Activated gamma-delta T cell treated with anti-CD3 and anti-CD28 coated beads, Interleukin-2, amount 50 U/mL, for 16 hours (primary cell): ENCODE data around the gene CD96.
"Not testable (repeated sequence)": the region's sequence is repeated elsewhere in the genome, so short reads cannot be mapped to it uniquely, and the experiment has no call there.

Experiments
- DNase-seq: peaks from one replicate; pipeline ENCODE4 v3.0.0-alpha.2; 2020; ENCODE audit warnings: low read depth

The CD96 gene, protein sequence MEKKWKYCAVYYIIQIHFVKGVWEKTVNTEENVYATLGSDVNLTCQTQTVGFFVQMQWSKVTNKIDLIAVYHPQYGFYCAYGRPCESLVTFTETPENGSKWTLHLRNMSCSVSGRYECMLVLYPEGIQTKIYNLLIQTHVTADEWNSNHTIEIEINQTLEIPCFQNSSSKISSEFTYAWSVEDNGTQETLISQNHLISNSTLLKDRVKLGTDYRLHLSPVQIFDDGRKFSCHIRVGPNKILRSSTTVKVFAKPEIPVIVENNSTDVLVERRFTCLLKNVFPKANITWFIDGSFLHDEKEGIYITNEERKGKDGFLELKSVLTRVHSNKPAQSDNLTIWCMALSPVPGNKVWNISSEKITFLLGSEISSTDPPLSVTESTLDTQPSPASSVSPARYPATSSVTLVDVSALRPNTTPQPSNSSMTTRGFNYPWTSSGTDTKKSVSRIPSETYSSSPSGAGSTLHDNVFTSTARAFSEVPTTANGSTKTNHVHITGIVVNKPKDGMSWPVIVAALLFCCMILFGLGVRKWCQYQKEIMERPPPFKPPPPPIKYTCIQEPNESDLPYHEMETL

DNA sequence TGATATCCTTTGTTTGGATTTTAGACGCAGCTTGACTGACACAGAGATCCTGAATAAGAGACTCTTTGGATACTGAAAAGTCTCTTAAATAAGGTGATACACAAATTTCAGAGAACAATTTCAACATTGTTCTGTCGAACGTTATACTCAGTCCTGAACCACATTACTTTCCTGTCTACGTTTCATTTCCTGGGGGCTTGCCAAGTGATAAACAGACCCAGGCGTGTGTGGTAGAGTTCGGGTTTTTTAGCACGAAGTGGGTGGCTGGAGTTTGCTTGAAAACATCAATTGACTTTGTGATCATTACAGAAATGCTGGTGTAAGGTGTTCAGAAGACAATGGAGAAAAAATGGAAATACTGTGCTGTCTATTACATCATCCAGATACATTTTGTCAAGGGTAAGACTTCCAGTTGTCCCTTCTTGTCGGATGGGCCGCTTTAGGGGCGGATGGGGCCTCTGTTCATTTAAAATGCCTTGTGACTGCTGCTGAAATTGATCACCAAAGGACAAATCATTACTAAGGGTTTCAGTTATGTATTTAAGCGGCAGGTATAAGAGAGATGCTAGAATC is at the start of gene CD96:
Gene CD96, plus strand, starts transcription at position 287 of the 573 bp plus-strand sequence. Its CDS starts 52 bp downstream, at position 339.
- DNase-seq, result peak; percentile 70

DNA sequence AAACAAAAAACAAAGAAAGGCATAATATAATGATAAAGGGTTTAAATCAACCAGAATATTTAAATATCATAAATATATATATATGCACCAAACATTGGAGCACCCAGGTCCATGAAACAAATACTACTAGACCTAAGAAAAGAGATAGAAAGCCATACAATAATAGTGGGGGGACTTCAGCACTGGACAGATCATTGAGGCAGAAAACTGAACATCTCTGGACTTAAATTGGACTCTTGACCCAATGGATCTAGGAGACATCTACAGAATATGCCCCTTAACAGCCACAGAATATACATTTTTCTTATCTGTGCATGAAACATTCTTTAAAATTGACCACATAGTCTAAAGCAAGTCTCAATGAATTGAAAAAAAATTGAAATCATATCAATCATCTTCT is 48.7 kb upstream of the CD96 start:
- DNase-seq, result no peak

DNA sequence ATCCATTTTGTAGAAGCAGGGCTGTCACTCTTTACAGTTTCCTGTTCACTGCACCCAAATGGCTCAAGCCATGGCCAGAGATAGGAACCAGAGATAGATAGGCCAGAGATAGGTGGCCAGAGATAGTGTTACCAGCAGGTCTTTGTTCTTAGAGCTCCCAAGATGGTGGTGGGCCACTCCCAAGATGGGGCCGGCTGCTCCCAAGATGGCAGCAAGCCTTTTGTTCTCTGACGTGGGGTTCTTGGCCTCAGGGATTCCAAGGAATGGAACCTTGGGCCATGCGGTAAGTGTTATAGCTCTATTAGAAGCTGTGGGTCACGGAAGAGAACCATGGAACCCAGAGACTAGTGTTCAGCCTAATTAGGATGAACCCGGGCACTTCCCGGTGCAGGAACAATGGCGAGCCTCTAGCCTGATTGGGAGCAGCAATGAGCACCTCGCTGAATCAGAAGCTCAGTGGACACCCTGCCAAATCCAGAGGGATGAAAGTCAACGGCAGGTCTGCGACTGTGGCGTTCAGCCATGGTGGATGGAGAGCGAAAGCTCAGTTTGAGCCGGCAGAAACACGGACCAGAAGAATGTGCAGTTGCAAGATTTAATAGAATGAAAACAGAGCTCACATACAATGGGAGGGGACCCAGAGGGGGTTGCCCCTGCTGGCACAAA is 45.0 kb upstream of the CD96 start:
- DNase-seq, result no peak

DNA sequence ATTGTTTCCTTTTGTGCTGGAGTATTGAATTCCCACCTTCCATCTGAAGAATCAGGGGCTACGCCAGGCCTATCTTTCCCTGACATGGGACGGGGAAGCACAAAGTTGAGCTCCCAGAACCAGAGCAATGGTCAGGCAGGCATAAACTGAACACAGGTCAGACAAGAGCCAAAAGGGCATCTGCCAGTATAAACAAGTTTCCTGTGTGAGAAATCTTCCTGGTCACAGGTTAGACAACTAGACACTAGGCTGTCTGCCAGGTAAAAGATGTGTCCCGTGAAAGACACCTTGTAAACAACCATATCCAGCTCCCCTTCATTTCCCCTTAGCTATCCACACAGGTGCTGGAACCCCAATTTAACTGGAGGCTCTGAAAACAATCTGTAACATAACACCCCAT is 44.0 kb upstream of the CD96 start:
- no peak for DNase-seq

DNA sequence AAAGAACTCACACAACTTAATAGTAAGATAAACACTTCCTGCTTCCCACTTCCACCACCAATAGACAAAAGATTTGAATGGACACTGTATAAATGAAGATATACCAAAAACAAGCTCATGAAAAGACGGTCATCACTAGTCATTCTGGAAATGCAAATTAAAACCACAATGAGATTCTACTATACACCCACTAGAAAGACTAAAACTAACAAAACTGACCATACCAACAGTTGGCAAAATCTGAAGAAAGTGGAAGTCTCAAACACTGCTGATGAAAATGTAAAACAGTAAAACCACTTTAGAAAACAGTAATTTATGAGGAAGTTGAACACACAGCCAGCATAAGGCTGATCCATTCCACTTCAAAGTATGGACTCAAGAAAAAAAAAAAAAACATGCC is 35.6 kb upstream of the CD96 start:
- no peak for DNase-seq

DNA sequence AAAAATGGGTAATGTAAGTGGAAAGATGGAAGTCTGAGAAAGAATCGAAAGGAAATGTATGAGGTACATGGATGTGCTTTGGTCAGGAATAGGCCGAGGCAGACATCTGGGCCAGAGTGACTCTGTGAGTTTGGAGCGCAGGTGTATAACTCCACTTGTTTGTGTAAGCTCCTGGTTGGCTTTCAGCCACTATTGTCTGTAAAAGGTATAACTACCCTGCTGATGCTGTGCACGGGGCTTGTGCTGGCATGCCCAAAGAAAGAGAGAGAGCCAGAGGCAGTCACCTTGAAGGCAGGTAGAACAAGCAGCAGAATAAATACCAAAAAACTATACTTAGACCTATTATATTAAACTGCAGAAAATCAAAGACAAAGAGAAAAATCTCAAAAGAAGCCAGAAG is 32.7 kb upstream of the CD96 start:
- DNase-seq, result no peak

DNA sequence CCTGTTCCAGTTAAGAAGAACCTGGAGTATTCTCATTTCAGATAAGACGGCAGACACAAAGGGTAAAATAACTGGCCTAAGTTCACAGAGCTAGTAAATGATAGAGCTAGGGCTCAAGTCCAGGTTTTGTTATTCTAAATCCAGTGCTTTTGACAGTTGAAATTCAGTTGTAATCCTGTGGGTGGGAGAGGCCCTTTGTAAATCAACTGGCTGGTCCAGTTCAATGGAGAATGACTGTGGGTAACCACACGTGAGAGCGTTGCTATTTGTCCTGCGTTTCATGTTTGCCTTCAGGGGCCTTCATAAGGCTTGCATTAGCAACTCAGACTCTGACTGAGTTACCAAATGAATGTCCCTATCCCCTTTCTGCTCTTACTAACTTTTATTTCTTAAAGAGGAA is 24.2 kb upstream of the CD96 start:
- no peak for DNase-seq

DNA sequence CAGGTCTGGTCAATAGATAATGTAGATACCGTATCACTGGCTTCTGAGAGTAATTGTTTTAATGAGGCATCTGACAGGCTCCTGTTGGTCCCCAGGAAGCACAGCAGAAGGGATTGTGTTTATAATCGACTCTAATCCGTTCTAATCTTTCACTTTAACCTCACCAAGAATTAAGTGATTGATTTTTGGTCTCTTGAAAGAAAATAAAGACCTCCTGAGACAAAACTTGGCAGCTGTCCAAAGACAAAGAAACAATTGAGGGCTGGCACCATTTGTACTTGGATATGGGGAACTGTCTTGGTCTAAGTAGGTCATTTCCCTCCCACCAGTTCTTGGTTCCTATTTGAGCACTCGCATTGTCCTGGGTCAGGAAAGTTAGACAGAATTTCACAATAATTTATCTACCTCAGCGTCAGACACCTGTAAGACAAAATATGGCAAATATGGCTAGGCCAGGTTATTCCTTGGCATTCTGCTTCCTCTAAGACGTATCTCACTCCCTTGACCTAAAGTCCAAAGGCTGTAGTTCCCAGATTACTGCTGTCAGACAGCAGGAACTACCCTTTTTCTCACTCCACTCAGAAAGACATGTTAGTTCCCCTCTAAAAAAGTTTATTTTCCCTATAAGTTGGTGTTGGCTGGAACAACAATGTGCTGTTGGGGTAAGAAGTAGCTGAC is 22.7 kb upstream of the CD96 start:
- DNase-seq, result no peak

DNA sequence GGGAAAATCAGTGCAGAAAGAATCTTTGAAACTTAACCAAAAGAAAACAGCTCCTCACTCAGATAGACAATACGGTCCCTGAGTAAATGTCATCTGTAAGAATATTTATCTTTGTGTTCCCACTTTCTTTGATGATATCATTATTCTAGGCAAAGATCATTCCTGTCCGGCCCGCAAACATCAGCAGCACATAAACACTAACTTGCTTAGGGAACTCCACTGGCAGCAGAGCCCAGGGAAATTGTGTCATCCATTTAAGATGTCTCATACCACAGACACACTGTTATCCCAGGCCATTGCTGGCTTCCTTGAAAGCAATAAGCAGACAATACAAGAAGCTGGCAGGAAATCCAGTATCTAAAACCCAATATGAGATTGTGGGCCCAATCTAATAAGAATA is 20.1 kb upstream of the CD96 start:
- no peak for DNase-seq

DNA sequence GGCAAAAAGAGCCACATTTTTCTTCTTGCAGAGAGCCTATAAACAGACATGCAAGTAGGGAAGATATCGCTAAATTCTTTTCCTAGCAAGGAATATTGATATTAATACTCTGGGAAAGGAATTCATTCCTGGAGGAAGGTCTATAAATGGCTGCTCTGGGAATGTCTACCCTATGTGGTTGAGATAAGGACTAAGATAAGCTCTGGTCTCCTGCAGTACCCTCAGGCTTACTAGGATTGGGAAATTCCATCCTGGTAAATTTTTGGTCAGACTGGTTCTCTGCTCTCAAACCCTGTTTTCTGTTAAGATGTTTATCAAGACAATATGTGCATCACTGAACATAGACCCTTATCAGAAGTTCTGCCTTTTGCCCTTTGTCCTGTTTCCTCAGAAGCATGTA is 17.5 kb upstream of the CD96 start:
- DNase-seq, result not testable (repeated sequence)

DNA sequence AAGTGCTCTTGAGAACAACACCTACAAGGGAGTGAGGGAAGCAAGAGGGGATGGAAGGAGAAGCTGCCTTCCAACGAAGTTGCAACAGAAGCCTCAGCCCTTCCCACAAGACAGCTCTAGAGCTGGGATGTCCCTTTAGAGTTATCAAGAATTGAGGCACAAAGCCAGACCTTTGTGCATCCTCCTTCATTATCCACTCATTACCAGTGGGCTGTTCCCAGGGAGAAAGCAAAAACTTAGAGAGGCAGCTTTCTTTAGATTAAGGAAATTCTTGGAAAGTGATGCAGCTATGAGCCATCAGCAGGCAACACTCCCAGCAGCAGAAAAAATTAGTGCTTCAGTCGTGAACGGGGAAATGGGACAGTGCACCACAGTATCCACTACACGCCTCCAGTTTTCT is 10.6 kb upstream of the CD96 start:
- DNase-seq, result no peak

DNA sequence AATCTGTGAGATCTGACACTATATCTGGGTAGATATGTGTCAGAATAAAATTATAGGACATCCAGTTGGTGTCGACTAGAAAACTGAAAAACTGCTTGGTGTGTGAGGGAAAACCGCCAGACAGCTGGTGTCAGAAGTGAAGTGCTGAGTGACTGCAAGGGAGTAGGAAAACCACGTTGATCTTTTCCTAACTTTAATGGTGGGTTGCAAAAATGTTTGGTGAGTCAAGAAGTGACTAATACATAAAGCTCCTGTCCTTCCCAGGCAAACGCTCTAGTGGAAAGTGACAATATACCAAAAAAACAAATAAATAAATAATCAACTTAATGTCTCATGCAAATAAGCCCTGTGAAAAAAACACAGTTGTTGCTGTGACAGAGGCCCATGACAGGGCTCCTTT is 7.3 kb upstream of the CD96 start:
- no peak for DNase-seq

DNA sequence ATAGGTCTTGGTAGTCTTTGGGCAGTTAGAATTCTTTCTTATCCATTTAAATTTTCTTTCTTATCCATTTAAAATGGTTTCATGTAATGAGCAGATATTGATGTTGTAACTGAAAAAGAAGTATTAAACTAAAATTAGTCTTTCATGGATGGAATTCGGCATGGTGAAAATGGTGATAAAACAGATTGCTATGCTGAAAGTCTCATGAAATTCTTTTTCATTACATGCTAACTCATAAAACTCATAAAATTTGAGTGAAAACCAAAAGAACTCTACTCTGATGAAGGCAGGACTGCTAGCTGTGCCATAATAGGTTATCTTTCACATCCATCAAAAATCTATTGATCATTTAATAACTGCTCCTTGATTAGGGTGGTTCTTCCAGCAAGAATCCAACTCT is 3.9 kb upstream of the CD96 start:
- no peak for DNase-seq

DNA sequence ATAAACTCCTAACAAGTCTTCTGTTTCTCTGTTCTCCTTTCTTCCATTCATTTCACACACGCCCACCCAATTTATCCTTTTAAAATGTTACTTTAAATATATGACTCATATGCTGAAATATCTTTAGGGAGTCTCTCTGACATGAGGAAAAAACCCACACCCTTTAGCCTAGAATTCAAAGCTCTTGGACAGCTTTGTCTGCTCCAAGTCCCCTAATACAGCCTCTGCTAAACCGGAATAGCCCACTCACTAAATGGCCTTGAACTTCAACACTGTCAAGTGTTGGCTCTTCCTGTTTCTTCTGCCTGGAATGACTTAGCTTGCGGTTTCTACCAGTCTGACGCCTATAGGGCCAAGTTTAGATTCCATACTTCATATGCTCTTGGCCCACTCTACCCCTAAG is 3.3 kb upstream of the CD96 start:
- no peak for DNase-seq

DNA sequence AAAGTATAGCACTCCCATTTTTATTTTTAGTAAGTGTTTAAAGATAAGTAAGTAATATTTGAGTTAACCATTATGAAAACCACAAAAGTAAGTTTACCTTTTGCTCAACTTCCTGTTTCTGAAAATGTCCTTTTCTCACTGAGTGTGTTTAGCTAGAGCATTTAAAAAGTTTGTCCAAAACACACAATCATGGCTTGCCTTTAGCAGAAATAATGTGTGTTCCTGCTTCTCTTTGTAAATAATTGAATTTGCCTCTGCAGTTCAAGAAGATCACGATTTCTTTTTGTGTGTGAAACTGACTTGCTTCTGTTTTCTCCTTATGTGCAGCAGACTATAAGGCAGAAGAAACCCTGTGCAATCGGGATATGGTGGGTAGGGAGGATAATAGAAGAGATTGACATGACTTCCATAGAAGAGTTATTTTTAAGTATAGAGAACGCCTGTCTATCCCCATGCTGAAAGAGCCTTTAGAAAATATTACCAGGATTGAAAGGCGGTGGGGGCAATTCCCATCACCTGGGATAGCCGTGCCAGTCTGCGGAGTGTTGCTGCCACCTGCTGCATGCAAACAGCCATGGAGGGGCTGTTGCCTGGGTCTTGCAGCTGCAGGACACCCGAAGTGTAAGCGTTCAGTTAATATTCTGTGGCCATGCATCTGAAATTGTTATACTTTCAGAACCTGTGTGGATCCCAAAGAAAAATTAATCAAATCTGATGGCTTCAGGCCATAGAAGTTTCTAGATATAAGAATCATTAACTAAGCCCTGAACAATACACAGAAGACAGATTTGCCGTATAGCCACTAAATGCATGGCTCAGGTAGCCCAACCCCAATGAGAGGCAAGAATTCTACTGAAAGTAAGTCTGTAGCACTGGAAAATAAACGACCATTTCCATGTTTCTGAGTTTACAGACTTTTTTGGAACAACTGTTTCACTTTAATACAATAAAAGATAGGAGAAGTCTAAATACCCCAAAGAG is 2.4 kb upstream of the CD96 start:
- peak; percentile 44 for DNase-seq

DNA sequence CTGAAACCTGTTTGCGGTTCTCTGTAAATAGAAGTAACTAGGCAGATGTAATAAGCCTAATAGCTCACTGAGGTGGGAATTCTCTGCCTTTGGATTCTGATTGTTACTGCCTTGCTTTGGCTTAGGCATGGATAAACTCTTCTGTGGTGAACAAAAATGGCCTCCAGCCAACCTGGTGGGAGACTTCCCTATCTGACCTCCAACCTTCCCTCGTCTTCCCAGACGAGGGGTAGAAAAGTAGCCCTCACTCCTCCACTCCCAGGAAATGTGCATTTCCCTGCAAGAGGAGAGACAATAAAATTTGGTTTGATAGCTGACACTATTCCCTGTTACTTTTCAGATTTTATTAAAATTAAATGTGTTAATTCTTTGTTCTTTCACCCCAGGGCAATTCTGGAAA is 606 bp upstream of the CD96 start:
- no peak for DNase-seq

DNA sequence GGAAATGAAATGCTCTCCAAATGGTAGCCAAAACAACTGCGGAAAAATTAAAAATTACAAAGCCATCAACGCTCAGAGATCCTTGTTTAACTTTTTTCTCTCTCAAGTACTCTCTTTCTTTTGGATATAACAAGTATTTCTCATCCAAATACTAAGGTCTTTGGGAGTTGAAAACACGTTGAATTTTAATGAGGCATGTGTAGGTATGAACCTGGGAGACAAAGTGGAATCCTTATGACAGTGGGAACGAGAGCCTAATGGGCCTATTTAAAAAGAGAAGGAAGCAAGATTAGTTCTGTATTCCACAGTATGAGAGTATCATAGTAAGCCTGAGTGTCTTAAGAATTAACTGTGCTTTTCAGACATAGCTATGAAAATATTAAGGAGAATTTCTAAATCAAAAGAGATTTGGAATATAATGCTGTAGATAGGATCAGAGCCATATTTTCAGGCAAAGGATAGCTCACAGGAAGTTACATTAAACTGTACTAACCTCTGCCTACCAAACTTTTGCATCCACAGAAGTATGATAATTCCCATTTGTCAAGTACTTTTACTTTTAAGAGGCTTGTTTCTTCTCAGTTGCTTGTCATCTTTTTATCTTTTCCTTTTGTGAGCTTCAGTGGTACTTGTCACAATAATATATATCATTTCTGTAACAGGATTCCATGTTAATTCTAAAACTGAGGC is 759 bp downstream of the CD96 start:
- no peak for DNase-seq

DNA sequence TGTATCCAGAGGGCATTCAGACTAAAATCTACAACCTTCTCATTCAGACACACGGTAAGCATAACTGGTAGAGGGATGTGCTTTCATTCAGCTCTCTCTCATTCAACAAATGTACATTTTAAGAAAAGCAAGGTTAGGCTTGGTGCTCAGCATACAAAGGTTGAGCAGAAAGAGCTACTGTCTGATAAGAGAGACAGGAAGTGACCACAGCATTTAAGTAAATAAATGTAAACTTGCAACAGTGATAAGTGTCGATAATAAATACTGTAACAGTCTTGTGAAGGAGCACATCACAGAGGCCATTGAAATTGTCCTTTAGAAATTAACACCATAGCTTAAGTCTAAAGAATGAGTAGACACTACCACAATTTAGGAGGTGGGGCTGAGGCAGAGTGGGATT is 3.4 kb downstream of the CD96 start:
- no peak for DNase-seq

DNA sequence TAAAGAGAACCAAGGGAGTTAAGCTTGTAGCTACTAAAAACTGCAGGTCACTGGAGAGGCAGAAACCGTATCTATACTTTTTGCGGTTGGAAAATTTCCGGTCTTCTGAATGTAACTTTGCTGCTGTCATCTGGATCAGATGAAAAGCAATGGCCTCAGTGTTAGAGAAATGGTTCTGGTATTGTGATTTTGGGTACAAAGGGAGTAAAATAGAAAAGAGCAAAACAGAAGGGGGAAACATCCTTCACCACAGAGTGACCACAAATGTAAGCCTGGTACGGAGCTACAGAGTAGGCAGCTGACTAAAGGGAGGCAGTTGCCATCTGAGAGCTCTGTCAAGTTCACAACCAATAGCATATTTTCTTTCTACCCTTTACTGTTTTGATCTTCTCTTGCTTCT is 5.6 kb downstream of the CD96 start:
- no peak for DNase-seq

DNA sequence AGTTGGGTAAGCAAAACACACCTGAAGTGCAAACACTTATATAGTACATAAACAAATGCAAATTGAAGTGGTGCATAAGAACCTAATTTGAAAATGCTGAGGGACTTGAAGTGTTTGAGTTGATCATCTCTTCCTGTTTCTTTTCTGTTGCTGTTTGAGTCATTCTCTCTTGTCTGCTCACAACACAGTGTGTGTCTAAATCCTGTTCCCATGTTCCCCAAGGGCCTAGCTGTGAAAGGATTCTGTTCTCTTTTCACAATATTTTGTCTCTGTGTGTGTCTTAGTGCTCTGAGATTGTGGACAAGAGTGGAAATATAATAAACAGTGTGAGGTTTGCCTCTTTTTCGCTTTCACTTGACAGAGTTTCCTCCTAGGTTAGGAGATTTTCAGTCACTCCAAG is 6.1 kb downstream of the CD96 start:
- DNase-seq, result no peak

DNA sequence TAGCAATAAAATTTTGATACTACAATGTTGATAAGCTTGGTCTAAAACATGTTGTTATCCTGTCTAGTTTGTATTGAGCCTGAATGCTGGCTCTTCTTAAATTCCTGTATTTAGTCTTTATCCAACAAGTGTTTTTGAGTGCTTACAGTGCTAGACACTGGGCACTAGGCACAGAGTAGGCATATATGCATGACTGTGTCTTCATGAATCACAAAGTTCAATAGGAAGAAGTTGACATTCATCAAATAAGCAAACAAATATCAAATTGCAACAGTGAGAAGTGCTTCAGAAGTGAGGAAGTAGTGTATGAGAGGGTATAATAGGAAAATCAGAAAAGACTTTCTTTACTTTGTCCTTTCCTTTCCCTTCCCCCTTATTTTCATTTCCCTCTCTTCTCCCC is 6.8 kb downstream of the CD96 start:
- no peak for DNase-seq
